Measurements from ENCODE around the gene CLDN15. TPM values are rescaled to one million over a fixed set of nuclear protein-coding genes. Genes with fewer than 3 reads are reported as not detected.

The CLDN15 gene
- total RNA-seq, 1 experiment from 2014 or later = 8.5 TPM

GRCh38 chr7:101186194-101186593 lies 51.4 kb downstream of the CLDN15 start:
- ChIA-PET POLR2A (interaction anchor here (0.7 to 1.8 kb wide), 3 partner anchors 31 to 58 kb away, joined by 3 to 4 read pairs (median 4); partner anchors contain the start of gene FIS1), CTCF (interaction anchor here (0.6 to 3.8 kb wide), 5 partner anchors 42 to 293 kb away, joined by 3 to 32 read pairs (median 3); no protein-coding TSS in a partner anchor)
- no peak for TF ChIP-seq CTCF (IDR thresholded peaks at IDR 0.05; ENCODE audit: unreplicated experiment)
- Mint-ChIP-seq H3K9me3 (ENCODE audit: unreplicated experiment) (no peaks in the 10 kb centered on the region), H3K27ac (ENCODE audit: low read depth, unreplicated experiment) (no peak overlapping the region), H3K27me3 (ENCODE audit: insufficient read depth, unreplicated experiment) (no peaks in the 10 kb centered on the region), H3K4me1 (ENCODE audit: insufficient read depth, unreplicated experiment) (peaks cover 12% of the 10 kb centered on the region), H3K36me3 (ENCODE audit: insufficient read depth, unreplicated experiment) (no peaks in the 10 kb centered on the region), H3K4me3 (ENCODE audit: unreplicated experiment) (no peak overlapping the region)
- intact Hi-C loops (cut with micrococcal nuclease) = no loop called here
- BruUV-seq (replicated peaks) = no TSS peak
- DNase-seq (ENCODE audit: unreplicated experiment) = no peak

DNA sequence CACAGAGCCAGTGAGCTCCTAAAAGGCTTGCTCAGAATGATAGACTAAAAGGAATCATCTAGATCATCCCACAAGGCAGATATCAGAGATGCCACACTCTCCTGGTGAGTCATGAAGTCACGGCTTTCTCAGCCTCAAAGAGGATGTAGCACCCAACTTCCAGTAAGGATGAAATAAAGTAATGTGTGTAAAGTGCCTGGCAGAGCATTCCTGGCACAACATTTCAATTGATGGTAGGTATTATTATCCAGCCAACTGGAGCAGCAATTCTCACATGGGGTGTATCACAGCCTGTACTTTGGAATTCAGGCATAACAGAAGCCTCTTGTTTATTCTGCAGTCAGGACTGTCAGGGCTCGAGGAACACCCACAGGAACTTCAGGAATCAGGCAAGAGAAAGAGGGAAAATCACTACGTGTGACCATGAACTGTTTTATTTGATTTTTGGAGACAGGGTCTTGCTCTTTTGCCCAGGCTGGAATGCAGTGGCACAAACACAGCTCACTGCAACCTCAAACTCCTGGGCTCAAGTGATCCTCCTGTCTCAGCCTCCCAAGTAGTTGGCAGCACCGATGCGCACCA lies 52.3 kb downstream of the CLDN15 start:
- Mint-ChIP-seq H3K4me1 (ENCODE audit: insufficient read depth, unreplicated experiment) (peaks cover 12% of the 10 kb centered on the region), H3K9me3 (ENCODE audit: unreplicated experiment) (no peaks in the 10 kb centered on the region), H3K36me3 (ENCODE audit: insufficient read depth, unreplicated experiment) (no peaks in the 10 kb centered on the region), H3K4me3 (ENCODE audit: unreplicated experiment) (no peak overlapping the region), H3K27ac (ENCODE audit: low read depth, unreplicated experiment) (no peak overlapping the region), H3K27me3 (ENCODE audit: insufficient read depth, unreplicated experiment) (peaks cover 7% of the 10 kb centered on the region)
- POLR2A ChIA-PET = interaction anchor here (0.7 to 1.8 kb wide), 2 partner anchors 31 to 59 kb away, joined by 3 to 4 read pairs; partner anchors contain the start of genes AP1S1 and FIS1
- DNase-seq (ENCODE audit: unreplicated experiment) = no peak
- TF ChIP-seq CTCF (IDR thresholded peaks at IDR 0.05; ENCODE audit: unreplicated experiment) = no peak
- CTCF ChIA-PET = interaction anchor here (0.6 to 3.8 kb wide), 4 partner anchors 12 to 126 kb away, joined by 3 to 32 read pairs (median 4); no protein-coding TSS in a partner anchor
- intact Hi-C loops (cut with micrococcal nuclease) = no loop called here
- BruUV-seq (replicated peaks) = no TSS peak

Other genes starting within 250 kb of the CLDN15 start
- not detected in 2 replicates for gene MUC17, start 217.7 kb downstream of the CLDN15 start, total RNA-seq (2022)
- 29.6 and 36.8 TPM in 2 replicates for gene TRIM56, start 152.3 kb downstream of the CLDN15 start, total RNA-seq (2022)
- gene SERPINE1, start 110.7 kb downstream of the CLDN15 start, total RNA-seq (2022) = 56.7 and 80.6 TPM in 2 replicates
- 72.1 and 72.5 TPM in 2 replicates for gene AP1S1, start 83.3 kb downstream of the CLDN15 start, total RNA-seq (2022)
- gene VGF, start 72.2 kb downstream of the CLDN15 start, total RNA-seq (2022) = 11.2 and 12.8 TPM in 2 replicates
- gene NAT16, start 57.5 kb downstream of the CLDN15 start, total RNA-seq (2022) = not detected in 2 replicates
- gene MOGAT3, start 36.8 kb downstream of the CLDN15 start, total RNA-seq (2022) = not detected in 2 replicates
- gene PLOD3, start 20.2 kb downstream of the CLDN15 start, total RNA-seq (2022) = 125 and 134 TPM in 2 replicates
- gene ZNHIT1, start 19.6 kb downstream of the CLDN15 start, total RNA-seq (2022) = 63.9 and 70.9 TPM in 2 replicates
- 213 and 221 TPM in 2 replicates for gene FIS1, start 7.3 kb upstream of the CLDN15 start, total RNA-seq (2022)
- gene IFT22, start 84.0 kb upstream of the CLDN15 start, total RNA-seq (2022) = 21.5 and 33.8 TPM in 2 replicates
- not detected in 2 replicates for gene COL26A1, start 125.1 kb upstream of the CLDN15 start, total RNA-seq (2022)